Testis (tissue), 2 donors: ENCODE results near the gene CALU.

Experiments used
- CTCF ChIP-seq, 3 experiments: fragments of 450-650 bp in 2 of 3; fragments of 200-600 bp in 1 of 3; sonication (generic) in 1 of 3; IDR thresholded peaks; one replicate each; pipeline ENCODE4 v1.5.1; 2016 to 2019; ENCODE audit warnings: antibody characterized with exemption in 3 of 3, mild to moderate bottlenecking in 2 of 3, moderate library complexity in 1 of 3
- POLR2A ChIP-seq: fragments of 450-650 bp; IDR thresholded peaks from one replicate; pipeline ENCODE4 v1.6.1; 2017; ENCODE audit warnings: antibody characterized with exemption, mild to moderate bottlenecking, moderate library complexity

- no peak for TF ChIP-seq CTCF (IDR thresholded peaks at IDR 0.05)
- TF ChIP-seq POLR2A = no peak
These were observed 4.3 kb upstream of the CALU start for GRCh38 chr7:128734890-128735289.
